Esophagus squamous epithelium (tissue), 5 donors: Measurements from ENCODE around the gene MCHR2. TPM values are rescaled to one million over a fixed set of nuclear protein-coding genes. Genes with fewer than 3 reads are reported as not detected.

Source experiments
- DNase-seq: peaks from one replicate; lab custom pipeline; 2025; lab: John Stamatoyannopoulos, UW
- H3K27ac ChIP-seq, 4 donors: fragments of 200-600 bp; sonication (generic); one replicate each; pipeline ENCODE4 v1.5.1; 2016 to 2019; ENCODE audit warnings: mild to moderate bottlenecking in 1 of 4
- H3K27me3 ChIP-seq, 4 donors: fragments of 200-600 bp; sonication (generic); 1 replicate in 3 of 4; 2 replicates in 1 of 4; pipeline versions ENCODE4 v1.5.1 to v1.6.0; 2017 to 2021; ENCODE audit warnings: antibody characterized with exemption in 1 of 4
- H3K36me3 ChIP-seq, 3 donors: fragments of 200-600 bp; sonication (generic); one replicate each; pipeline ENCODE4 v1.5.1; 2016 to 2019
- H3K4me1 ChIP-seq, 3 donors: fragments of 200-600 bp; sonication (generic); one replicate each; pipeline ENCODE4 v1.5.1; 2017 to 2019
- H3K4me3 ChIP-seq, 4 donors: fragments of 200-600 bp; sonication (generic); 1 replicate in 3 of 4; 2 replicates in 1 of 4; pipeline ENCODE4 v1.5.1; 2016 to 2019; ENCODE audit warnings: mild to moderate bottlenecking in 2 of 4, moderate library complexity in 1 of 4
- H3K9me3 ChIP-seq, 3 donors: fragments of 200-600 bp; sonication (generic); one replicate each; pipeline ENCODE4 v1.5.1; 2016 to 2019
- CTCF ChIP-seq, 6 experiments: fragments of 450-650 bp in 4 of 6; fragments of 200-600 bp in 2 of 6; sonication (generic) in 2 of 6; IDR thresholded peaks; one replicate each; pipeline ENCODE4 v1.5.1; 2016 to 2019; ENCODE audit warnings: antibody characterized with exemption in 6 of 6, mild to moderate bottlenecking in 4 of 6, moderate library complexity in 4 of 6
- POLR2A ChIP-seq, 4 donors: fragments of 450-650 bp; IDR thresholded peaks; one replicate each; pipeline ENCODE4 v1.6.1; 2017; ENCODE audit warnings: antibody characterized with exemption in 4 of 4, mild to moderate bottlenecking in 4 of 4, moderate library complexity in 3 of 4
- WGBS, 2 donors: methylation state at CpG; one replicate each; pipeline ENCODE4 v1.1.5; 2018; 5-methylcytosine and 5-hydroxymethylcytosine counted together
- intact Hi-C: fragments of 100-400 bp; cut with DNase I; formaldehyde crosslinking; loops from one replicate; pipeline ENCODE4 v1.15.0; 2022
- total RNA-seq, 4 donors: library from RNA; depleted of rRNA; stranded (reverse); fragments of >200 nt; gene quantifications; one replicate each; pipeline ENCODE4 v1.1.0, GENCODE V29; 2016
- donor health status: DM: yes; HTN: yes; CAD: no.

MCHR2 gene
- total RNA-seq, 4 donors from 2014 or later = not detected

GRCh38 chr6:100008857-100009256 lies 14.8 kb upstream of the MCHR2 start:
- no peaks in the 10 kb centered on the region for H3K36me3 ChIP-seq
- H3K4me3 ChIP-seq = no peak overlapping the region
- no peak for DNase-seq
- H3K27me3 ChIP-seq = no peaks in the 10 kb centered on the region
- H3K9me3 ChIP-seq = no peaks in the 10 kb centered on the region
- 83 to 85% methylated on average over 5 to 6 of the region's 6 CpGs for WGBS, 2 donors
- no peak overlapping the region for H3K27ac ChIP-seq
- no peak for TF ChIP-seq POLR2A (IDR thresholded peaks at IDR 0.05)
- TF ChIP-seq CTCF (IDR thresholded peaks at IDR 0.05) = no peak
- H3K4me1 ChIP-seq = no peaks in the 10 kb centered on the region
- intact Hi-C loops = no loop called here

DNA sequence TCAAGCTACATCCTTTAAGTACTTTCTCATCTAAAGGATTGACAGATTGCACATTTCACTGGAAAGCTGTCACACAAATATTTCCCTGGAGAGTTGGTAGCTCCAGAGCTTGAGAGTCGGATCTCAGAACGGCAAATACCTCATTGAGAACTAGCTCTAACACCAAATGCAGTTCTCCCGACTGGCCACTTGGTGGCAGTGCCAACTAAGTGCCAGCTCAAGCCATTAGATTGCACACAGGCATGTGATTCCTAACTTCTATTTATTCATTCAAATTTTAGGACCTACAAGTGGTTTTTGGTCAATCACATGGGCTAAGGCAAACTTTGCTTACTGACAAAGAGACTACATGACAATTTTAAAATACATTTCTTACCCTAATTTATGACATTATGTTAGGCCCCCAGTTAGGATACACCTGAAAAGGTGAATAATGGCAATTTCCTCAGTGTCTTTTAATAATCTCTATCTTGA lies 7.9 kb upstream of the MCHR2 start:
- intact Hi-C loops = no loop called here
- Histone ChIP-seq H3K27ac (no peak overlapping the region), H3K9me3 (no peaks in the 10 kb centered on the region), H3K4me3 (no peak overlapping the region), H3K36me3 (no peaks in the 10 kb centered on the region), H3K27me3 (peaks cover 0 to 18% (median 0%) of the 10 kb centered on the region in 4 donors), H3K4me1 (no peaks in the 10 kb centered on the region)
- DNase-seq = no peak
- 0 to 3% methylated on average over 3 of the region's 3 CpGs for WGBS, 2 donors
- TF ChIP-seq CTCF (IDR thresholded peaks at IDR 0.05) = peak; percentile 54 to 88 (median 70)
- TF ChIP-seq POLR2A (IDR thresholded peaks at IDR 0.05) = no peak

GRCh38 chr6:99997141-99997540 lies 3.1 kb upstream of the MCHR2 start:
- no peaks in the 10 kb centered on the region for H3K9me3 ChIP-seq
- intact Hi-C loops = no loop called here
- peaks cover 0 to 10% (median 0%) of the 10 kb centered on the region in 3 donors for H3K4me1 ChIP-seq
- no peak for DNase-seq
- H3K27me3 ChIP-seq = peaks cover 0 to 52% (median 2%) of the 10 kb centered on the region in 4 donors
- H3K4me3 ChIP-seq = no peak overlapping the region
- no peaks in the 10 kb centered on the region for H3K36me3 ChIP-seq
- H3K27ac ChIP-seq = no peak overlapping the region
- TF ChIP-seq POLR2A (IDR thresholded peaks at IDR 0.05) (no peak), CTCF (IDR thresholded peaks at IDR 0.05) (no peak)

- WGBS, 2 donors = 33 to 43% methylated on average over 1 of the region's 1 CpG
- TF ChIP-seq POLR2A (IDR thresholded peaks at IDR 0.05) = no peak
- no peak for TF ChIP-seq CTCF (IDR thresholded peaks at IDR 0.05)
- Histone ChIP-seq H3K27ac (no peak overlapping the region), H3K9me3 (no peaks in the 10 kb centered on the region), H3K4me1 (peaks cover 0 to 10% (median 0%) of the 10 kb centered on the region in 3 donors), H3K27me3 (peaks cover 0 to 55% (median 2%) of the 10 kb centered on the region in 4 donors), H3K36me3 (no peaks in the 10 kb centered on the region), H3K4me3 (no peak overlapping the region)
- intact Hi-C loops = no loop called here
- DNase-seq = no peak
Measured at GRCh38 chr6:99995916-99996315, 1.9 kb upstream of the MCHR2 start.

- no peak overlapping the region for H3K27ac ChIP-seq
- peaks cover 0 to 10% (median 0%) of the 10 kb centered on the region in 3 donors for H3K4me1 ChIP-seq
- no peaks in the 10 kb centered on the region for H3K9me3 ChIP-seq
- 48 to 56% methylated on average over 5 to 9 of the region's 9 CpGs for WGBS, 2 donors
- no peak for DNase-seq
- H3K36me3 ChIP-seq = no peaks in the 10 kb centered on the region
- intact Hi-C loops = no loop called here
- TF ChIP-seq CTCF (IDR thresholded peaks at IDR 0.05) (no peak), POLR2A (IDR thresholded peaks at IDR 0.05) (no peak)
- H3K27me3 ChIP-seq = peaks cover 0 to 51% (median 2%) of the 10 kb centered on the region in 4 donors
- peak overlapping the region in 1 of 4 donors; percentile 47 for H3K4me3 ChIP-seq
Measured at GRCh38 chr6:99993146-99993532, 884 bp downstream of the MCHR2 start.
